HG03108 (cell line): ENCODE measurements around the gene NOS1.
"Not testable (repeated sequence)": the region's sequence is repeated elsewhere in the genome, so short reads cannot be mapped to it uniquely, and the experiment has no call there.

Source experiments
- ATAC-seq: cut with Tn5 transposase; IDR thresholded peaks from one replicate; pipeline ENCODE4 v1.9.1; 2021; ENCODE audit warnings: moderate library complexity; ENCODE audit not compliant: unreplicated experiment

Gene NOS1

DNA sequence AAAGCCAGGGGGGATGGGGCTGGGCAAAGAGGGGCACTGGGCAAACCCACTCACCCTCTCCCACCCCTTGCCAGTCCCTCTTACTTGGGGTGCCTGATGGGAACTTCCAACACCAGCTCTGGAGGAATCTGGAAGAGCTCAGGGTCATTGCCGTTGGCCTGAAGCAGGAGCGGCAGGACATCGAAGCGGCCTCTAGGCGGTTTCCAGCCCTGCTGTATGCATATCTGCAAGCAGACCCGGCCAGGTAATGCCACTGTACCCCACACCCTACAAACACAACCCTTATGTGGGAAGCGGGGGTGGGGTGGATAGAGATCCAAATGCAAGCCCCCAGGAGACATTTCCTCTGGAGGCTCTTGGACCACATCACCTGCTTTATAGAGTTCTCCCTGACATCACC is 83.6 kb downstream of the NOS1 start:
- no peak for ATAC-seq

DNA sequence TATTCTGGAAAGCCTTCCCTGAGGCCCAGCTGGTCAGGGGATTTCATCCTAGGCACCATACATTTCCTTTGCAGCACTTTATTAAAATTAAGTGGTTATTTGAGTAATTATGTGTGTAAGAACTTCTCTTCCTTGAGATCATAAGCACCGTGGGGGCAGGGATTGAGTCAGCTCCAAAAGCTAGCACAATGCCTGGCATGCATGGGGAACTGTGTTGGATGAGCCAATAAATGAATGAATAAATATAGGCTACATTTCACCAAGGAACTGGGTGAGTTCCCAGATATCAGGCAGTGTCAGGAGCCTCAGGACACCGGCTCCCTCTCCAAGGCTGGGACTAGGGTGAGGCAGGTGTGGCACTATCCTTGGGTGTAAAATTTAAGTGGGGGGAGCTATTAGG is 88.3 kb downstream of the NOS1 start:
- ATAC-seq, result no peak

DNA sequence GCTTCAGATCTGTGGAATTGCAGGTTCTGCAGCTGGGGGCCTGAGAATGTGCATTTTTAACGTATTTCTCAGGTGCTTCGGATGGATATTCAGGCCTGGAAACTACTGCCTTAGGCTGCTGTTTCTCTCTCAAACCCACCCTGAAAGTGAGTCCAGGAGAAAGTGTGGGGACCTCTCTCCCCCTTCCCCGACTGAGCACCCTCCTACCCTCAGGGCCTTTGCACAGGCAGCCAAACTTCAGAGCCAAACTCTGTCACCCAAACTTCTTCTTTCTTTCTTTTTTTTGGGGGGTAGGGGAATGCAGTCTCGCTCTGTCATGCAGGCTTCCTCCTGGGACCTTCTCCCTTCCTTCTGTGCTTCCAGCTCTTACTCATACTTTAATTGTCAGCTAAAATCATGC is 88.7 kb downstream of the NOS1 start:
- ATAC-seq, result no peak

DNA sequence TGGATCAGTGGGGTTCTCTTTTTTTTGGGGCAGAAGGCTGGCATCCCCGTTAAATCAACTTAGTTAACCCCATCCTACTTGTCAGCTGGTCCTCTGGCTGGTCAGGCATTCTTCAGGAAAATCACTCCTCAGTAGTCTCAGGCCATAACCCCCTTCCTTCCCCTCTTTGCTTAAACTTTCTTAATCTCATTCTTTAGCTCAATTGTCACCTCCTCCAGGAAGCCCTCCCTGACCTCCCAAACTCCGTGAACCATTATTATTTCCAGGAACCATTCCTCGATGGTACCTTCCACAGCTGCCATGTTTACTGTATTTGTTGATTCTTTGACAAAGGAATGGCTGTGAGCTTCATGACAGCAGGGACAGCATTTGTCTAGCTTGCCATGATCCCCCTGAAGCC is 98.7 kb downstream of the NOS1 start:
- ATAC-seq, result no peak

DNA sequence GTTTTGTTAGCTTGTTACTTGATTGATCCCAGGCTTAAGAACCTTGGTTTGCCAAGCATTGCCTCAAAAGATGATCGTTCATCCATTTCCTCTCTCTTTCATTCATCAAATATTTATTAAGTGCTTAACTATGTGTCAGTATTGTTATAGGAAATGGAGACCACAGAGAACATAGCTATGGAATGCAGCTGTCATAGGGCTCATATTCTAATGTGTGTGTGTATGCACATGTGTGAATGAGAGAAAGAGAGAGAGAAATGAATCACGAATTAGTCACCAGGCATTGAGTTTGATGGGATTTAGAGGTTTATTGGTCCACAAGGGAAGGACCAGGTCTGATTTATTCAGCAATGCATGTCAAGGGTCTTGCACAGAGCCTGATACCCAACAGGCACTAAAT is 100.2 kb downstream of the NOS1 start:
- no peak for ATAC-seq

DNA sequence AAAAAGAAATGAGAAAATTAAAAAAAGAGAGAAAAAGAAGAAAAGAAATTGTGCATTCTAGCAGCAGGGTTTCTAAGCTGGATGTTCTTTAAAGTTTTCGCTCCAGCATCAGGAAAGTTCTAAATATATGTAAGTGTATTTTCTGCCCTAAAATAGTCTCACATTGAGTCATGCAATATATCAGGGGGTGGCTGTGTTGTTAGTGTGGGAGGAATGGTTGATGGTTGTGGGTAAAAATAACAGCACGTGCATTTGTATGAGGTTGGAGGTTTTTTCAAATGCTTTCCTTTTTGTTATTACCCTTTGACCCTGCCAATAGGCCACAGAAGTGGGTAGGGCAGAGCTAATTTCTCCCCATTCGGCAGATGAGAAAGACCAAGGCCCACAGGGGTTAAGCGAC is 106.0 kb downstream of the NOS1 start:
- ATAC-seq, result no peak

DNA sequence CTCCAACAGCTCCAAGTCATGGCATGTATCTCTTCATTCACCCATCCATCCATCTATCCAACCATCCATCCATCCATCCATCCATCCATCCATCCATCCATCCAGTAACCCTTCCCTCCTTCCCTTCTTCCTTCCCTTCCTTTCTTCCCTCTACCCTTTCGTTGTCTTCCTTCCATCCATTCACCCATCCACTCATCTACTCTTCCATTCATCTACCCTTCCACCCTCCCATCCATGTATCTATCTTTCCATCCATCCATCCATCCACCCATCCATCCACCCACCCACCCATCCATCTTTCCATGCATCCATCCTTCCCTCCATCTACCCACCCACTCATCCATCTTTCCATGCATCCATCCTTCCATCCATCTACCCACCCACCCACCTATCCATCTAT is 117.9 kb downstream of the NOS1 start:
- no peak for ATAC-seq

DNA sequence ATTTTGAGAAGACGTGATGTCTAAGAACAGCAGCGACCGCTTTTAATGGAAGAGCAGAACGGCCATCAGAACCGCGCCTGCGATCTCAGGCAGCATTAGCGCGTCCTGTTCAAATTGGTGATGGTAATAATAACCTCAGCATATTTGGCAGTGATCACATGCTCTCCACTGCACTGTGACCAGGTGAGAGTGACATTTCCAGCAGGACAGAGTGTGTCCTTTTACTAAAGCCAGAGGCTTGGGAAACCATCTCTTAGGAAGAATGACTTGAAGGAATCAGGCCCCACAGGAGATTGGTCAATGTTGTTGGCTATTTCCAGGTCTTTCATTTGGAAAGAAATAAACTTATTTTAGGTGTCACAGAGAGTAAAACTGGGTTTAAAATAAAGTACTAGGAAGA is 119.7 kb downstream of the NOS1 start:
- no peak for ATAC-seq

DNA sequence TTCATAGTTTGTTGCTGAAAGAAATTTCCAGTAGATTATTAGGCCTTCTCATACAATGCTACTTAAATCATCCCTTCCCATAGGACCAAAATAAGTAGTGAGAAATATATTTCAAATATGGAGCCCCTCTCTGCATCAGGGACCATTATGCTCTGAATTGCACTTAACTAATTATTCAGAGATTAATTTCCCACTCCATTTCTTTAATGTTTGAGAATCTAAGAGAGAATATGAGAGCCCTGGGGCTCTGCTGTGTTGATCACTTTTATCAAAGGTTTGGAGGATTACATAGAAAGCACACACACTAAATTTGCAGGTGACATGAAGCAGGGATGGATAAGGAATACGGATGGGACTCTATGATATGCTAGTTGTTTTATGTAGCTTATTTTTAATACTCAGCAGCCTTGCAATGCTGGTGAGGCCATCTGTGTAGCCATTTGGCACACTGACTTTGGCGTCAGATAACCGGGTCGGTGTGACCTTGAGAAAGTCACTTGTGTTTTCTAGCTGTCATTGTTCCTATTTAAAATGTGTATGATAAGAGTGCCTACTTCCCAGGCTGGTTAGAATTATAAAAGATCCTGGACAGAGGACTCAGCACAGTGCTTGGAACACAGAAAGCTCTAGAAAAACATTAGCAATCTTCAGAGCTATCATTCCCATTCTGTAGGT is 121.2 kb downstream of the NOS1 start:
- ATAC-seq, result no peak

DNA sequence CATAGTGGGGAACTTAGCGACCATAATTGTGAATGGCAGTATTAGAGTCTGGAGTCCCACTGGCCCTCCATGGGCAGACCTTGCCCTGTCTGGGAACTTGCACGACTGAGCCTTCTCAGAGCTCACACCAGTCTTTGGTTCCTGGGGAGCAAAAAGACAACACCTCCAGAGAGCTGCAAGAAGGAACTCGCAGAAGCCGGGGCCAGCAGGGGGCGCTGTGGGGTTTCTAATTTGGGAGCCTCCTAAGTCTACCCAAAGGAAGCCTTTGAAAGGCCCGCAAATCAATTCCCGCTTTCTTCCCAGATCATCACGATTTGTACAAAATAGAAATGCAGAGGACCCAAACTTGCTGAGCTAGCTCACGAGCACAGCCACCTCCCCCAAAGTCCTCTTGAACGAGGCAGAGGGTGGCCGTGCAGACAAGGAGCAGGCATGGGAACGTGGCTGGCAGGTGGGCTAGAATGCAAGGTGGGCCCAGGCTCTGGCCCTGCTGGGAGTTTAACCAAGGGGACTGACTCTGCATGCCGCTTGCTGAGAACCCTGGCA is 124.9 kb downstream of the NOS1 start:
- ATAC-seq, result no peak

DNA sequence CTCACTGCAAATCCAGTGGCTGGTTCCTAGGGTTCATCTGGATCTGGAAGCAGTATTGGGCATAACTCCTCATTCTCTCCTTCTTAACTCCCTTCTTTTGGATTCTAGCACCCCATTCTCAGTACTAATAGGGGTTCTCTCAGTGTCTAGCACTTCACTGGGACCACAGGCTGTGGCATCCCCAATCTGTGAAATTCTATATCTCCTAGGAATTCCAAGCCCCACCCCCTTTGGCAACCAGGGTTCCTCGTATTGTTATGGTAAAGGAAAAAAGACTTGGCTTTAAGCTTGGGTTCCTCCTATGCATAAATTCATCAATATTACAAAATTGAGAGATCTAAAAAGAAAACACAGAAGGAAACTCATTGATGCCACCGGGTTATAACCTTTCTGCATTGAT is 126.2 kb downstream of the NOS1 start:
- no peak for ATAC-seq

DNA sequence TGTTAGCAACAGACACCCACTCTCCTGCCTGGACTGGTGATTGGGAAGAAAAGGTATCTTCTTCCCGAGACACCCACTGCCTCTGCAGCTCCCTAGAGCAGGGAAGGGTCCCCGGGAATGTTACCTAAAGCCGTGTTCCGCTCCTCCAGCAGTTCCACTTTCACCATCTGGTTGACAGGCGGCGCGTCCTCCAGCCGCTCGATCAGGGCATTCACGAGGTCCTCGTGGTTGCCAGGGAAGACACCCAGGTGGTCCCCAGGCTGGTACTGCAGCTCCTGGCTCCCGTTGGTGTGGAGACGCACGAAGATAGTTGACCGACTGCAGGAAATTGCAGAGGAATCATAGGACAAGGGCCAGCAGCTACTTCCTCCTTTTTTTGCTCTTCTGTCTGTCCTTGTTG is 127.0 kb downstream of the NOS1 start:
- no peak for ATAC-seq

DNA sequence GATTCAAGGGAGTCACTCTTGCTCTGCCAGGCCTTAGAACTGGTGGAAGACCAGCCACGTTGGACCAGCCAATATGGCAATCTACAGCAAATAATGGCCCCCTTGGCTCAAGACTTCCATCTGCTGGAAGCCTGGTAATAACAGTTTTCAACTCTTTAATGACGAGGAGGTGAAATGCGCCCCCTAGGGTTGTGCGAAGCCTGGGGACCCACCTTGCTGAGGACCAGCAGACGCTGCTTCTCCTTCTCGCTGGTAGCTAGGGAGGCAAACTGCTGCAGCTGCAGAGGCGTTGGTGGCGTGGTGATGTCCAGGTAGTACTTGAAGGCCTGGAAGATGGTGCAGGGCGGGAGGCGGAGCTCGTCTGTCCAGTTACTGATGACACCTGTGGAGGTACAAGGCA is 129.7 kb downstream of the NOS1 start:
- no peak for ATAC-seq

DNA sequence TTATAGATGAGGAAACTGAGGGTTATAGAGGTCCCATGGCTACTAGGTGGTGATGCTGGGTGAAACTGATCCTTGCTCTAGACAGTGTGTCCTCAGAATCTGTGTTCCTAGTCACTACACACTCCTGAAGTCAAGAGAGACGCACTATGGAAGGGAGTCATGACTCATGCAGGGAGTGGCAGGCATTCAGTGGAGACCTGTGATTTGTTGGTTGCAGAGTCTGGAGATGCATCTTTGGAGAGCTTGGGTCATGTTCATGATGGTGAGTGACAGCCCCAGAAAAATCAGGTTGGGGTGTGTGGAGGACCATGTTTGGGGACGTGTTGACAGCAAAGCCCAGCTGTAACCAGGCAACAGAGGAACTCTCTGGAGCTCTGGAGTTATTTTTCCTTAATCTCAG is 133.2 kb downstream of the NOS1 start:
- no peak for ATAC-seq

DNA sequence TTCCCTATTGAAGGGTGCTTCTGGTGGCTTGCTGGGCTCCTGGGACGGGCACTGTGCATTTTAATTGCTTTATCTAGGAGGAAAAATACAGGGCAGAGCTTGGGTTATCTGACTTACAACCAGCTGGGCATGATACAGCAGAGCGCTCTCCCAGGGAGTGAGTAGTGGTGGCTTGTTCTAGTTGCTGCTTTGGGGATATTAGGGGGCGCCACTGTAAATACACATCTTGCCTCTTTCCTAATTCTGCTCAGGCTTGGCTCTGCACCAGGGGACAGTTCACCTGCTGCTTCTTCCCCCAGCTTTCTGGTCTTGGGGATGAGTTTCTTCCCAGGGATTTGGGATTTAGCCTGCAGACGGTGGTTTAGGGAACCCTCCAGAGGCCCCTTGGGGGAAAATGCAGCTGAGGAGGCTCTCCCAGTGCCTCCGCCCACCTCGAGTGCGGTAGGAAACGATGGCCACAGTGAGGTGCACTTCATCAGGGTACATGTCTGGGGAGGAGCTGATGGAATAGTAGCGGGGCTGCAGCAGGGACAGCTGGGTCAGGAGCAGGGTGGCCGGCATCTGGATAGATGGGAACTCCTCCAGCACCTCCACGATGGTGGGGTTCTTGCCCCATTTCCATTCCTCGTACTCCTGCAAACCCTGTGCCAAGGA is 134.3 kb downstream of the NOS1 start:
- ATAC-seq, result no peak

DNA sequence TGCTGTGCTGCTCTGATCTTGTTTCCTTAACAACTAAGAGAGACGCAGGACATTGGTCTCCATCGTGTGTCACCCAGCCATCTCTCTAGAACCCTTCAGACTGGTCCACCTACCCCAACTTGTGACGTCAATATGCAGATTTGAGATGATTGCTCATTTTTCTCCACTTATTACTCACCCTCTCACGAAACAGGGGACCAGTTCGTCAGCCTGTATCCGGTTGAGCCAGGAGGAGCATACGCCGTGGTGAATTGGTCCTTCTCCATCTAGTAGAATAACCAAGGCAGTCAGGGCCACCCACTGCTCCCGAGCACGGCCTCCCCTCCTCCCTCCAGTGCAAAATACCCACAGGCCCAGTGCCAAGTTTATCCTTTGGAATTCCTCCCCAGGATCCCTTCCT is 134.9 kb downstream of the NOS1 start:
- no peak for ATAC-seq

DNA sequence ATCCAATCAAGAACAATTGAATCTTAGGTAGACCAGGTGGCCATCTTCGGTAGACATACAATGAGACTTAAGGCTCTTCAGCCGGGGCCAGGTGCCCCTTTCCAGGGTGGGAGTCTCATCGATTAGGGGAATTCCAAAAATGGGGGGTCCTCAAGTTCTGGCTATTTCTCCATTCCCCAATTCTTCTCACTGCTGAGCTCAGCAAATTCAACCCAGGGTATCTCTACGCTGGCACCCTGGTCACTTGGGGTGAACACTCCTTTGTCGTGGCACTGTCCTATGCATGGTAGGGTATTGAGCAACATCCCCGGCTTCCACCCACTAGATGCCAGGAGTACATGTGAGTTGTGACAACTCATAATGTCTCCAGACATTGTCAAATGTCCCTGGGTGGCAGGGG is 136.2 kb downstream of the NOS1 start:
- ATAC-seq, result no peak

DNA sequence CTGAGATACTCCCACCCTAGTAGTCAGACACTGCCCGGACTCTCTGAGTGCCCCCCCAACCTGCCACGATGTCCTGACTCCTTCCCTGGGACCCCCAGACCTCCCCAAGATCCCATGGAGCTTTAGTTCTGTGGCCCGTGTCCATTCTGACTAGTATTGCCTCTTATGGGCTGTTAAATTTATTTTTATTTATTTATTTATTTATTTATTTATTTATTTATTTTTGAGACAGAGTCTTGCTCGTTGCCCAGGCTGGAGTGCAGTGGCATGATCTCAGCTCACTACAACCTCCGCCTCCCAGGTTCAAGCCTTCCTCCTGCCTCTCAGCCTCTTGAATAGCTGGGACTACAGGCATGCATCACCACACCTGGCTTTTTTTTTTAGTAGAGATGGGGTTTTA is 140.5 kb downstream of the NOS1 start:
- not testable (repeated sequence) for ATAC-seq

DNA sequence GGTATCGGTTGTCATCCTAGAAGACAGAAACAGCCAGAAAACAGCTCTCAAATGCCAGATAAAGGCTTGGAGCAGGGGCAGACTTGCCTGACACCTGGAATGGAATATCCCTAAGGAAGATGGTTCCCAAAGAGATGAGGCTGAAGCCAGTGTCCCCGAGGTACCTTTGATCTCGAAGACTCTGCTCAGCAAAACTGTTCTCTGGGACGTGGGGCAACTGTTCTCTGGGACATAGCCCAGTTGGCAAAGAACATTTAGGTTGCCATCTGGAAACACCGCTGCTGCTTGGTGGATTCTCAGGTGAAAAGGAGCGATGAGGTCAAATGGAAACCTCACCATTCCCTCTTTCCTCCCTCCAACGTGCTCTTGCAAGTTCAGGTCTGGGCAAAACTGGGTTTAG is 143.3 kb downstream of the NOS1 start:
- ATAC-seq, result no peak

DNA sequence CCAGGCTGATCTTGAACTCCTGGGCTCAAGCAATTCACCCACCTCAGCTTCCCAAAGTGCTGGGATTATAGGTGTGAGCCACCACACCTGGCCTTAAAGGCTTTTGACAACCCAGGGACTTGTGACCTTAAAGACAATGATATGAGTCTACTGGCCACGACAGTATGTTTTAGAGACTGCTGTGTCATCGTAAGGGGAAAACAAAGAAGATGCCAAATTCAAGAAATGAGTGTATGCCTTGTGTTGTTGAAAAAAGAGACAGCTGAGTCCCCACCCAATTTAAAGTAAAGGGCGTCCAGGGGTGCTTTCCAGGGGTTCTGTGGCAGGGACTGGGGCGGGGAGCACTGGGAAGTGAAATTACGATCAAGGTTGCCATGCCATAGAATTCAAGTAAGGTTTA is 144.7 kb downstream of the NOS1 start:
- ATAC-seq, result no peak

DNA sequence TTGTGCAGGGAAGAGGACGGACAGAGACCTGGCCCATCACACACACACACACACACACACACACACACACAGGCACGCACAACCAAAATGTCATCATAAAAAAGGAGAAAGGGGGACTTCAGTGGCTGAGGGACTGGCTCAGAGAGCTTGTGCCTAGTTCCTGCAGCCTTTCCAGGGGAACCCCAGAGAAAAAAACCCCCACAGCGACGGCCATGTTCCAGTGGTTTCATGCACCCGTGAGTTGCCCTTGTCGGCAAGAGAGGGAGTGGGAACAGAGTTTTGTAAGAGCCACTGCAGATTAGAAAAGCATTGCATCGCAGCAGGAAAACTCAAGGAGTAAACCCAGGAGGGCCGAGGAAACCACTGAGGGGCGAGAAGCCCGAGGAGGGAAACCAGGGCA is 146.6 kb downstream of the NOS1 start:
- ATAC-seq, result no peak

DNA sequence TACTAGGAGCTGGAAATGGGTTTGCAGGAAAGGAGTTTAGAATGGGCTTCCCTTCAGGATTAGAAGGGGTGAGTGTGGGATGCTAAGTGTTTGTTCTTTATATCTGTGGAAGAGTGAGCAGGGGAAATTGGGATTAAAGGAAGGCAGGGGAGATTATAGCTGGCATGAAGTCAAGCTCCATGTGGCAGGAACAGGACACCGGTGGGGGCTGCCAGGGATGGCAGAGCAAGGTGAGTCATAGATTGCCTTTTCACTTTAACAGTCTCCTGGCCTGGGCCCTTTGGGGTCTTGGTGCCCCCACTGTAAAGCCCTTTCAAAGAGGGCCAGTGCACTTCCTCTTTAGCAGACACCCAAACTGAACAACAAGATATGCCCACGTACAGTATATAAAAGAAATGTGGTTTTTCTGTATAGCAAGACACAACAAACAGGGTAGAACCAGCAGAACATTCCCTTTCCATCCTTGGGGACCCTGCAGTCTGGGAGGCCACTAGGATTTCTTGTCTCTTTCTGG is 148.1 kb downstream of the NOS1 start:
- no peak for ATAC-seq
